Stimulated activated CD8-positive, alpha-beta memory T cell treated with anti-CD3 and anti-CD28 coated beads, Interleukin-7, amount 100 ng/mL, for 1 hour (primary cell): ENCODE results near the gene FAM13A.

Experiments
- DNase-seq, 2 donors: peaks; one replicate each; pipeline ENCODE4 v3.0.0-alpha.2; 2020; ENCODE audit warnings: low read depth in 2 of 2

Gene FAM13A

GRCh38 chr4:88779431-88779830, 277.6 kb downstream of the FAM13A start:
- no peak for DNase-seq

- DNase-seq: no peak
Observed at GRCh38 chr4:88775529-88775928, 281.5 kb downstream of the FAM13A start.

- DNase-seq: no peak
Observed at GRCh38 chr4:88775026-88775425, 282.0 kb downstream of the FAM13A start.

- DNase-seq: no peak
Observed at GRCh38 chr4:88771883-88772450, 285.0 kb downstream of the FAM13A start.

GRCh38 chr4:88765729-88766128, 291.3 kb downstream of the FAM13A start:
- DNase-seq: no peak

DNA sequence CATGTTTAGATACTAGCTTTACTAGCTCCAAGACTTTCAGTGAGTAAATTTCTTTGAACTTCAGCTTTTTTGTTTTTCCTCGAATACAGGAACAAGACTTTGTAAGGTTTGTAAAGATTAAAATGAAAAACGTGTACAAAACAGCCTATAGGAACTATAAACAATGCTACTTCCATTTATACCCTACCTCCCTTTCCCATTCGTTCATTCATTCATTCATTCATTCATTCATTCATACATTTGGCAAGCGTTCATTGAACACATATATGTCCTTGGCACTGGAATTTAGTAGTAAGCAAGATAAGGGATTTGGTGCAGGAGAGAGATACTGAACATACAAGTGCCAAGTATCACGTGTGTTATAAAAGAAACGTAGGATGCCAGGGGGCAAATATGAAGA, 293.9 kb downstream of the FAM13A start:
- DNase-seq: no peak

GRCh38 chr4:88761861-88762523, 295.0 kb downstream of the FAM13A start:
- no peak for DNase-seq

- DNase-seq: no peak
Observed at GRCh38 chr4:88761342-88761741, 295.6 kb downstream of the FAM13A start.

GRCh38 chr4:88759895-88760290, 297.1 kb downstream of the FAM13A start:
- DNase-seq: no peak

DNA sequence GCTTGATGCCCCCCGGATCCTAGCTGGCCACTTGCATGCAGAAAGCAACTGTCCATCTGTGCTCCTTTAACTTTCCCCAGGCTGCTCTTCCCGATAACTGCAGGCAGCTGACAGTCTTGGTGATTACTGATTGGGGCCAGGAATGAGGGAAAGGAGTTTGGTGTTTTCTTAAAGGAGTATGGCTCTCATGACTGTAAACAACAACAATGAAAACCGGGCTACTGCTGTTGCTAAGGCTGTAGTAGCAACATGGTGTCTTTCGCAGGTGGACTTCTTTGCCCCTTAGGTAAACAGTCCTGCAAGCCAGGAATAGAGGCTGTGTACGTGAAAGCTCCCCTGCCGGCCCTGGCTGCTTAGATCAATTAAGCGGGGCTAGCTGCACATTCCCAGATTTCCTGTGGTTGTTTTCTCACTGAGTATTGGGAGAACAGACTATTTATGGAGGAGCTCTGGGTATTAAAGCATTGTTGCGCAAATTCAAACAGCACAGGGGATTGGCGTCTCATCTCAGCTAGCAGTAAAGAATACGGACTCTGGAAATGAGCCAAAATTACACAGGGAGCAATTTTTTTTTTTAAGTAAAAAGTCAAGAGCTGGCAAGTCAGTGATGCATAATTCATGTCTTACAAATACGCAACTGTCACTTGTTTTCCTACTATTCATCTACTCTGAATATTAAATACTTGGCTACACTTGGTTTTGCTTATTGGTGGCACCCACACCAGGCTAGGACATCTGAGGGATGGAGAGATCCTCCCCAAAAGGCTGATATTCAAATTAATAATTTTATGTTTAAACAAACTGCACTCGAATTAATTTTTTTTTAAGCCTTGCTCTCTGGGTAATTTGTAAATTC, 297.7 kb downstream of the FAM13A start:
- no peak for DNase-seq

DNA sequence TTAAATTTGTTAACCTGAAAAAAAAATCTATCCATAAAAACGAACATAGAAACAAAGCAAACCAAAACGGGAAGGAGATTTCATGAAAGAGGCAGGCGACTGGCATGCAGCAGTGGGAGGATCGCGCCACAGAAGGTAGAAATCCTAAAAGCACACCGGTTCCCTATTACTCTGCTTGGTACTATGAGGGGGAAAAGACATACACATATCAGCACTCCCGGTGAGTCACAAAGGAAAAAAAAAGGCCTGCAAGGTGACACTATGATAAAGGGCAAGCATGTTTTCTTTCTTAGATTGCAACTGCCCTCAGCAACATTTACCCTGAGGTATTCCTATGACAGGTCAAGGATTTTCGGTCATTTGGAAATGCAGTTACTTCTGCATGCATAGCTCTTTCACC, 298.7 kb downstream of the FAM13A start:
- no peak for DNase-seq

DNA sequence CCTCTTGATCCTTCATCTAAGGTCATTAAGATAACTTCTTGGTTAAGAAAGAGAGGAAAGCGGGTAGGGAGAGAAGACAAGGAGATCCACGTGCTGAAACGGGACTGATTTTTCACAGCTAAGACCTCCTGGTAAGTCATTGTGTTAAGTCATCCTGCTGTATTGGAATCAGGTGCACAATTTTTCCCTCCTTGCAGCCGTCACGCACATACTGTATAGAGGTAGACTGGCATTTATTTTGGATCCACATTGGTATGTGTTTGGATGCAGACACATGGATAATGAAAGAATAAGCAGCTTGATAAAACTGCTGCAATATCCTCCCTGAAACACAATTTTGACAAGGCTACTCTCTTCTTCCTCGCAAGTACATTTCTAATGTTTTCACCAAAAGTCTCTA, 299.2 kb downstream of the FAM13A start:
- no peak for DNase-seq

- no peak for DNase-seq
Observed at GRCh38 chr4:88757067-88757466, 299.9 kb downstream of the FAM13A start.

DNA sequence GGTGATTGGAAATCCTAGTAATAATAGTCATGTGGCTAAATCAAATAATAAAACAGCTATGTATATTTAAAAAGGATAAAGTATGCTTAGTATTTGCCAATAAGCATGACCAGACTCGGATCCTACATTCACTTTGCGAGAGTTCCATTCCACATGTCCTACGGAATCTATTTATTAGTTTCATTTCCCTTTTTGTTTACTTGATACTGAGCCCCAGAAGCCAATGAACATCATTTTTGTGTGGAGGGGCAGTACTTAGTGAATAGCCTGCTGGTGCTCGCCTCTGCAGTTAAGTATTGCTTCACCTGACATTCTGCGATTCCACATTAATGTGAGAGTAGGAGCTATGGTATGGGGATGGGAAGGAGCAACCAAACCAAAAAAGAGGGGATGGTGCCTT, 300.8 kb downstream of the FAM13A start:
- no peak for DNase-seq

DNA sequence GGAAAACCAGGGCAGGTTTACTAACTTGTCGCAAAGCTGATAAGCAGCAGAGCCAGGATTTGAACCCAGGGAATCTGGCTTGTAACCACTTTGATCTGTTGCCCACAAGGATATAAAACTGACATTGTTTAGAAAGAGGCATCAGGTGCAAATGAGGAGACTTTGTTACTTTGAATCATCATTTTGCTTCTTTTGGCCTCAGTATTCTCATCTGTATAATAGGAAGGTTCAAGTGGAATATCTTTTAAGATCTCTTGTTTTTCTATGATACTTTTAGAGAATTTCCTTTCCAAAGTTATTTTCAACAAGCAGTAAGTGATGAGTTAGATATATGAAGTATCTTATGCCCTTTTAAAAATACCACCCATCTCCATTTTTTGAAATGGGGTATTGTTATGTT, 301.5 kb downstream of the FAM13A start:
- DNase-seq: no peak

GRCh38 chr4:88754796-88755195, 302.2 kb downstream of the FAM13A start:
- DNase-seq: no peak

DNA sequence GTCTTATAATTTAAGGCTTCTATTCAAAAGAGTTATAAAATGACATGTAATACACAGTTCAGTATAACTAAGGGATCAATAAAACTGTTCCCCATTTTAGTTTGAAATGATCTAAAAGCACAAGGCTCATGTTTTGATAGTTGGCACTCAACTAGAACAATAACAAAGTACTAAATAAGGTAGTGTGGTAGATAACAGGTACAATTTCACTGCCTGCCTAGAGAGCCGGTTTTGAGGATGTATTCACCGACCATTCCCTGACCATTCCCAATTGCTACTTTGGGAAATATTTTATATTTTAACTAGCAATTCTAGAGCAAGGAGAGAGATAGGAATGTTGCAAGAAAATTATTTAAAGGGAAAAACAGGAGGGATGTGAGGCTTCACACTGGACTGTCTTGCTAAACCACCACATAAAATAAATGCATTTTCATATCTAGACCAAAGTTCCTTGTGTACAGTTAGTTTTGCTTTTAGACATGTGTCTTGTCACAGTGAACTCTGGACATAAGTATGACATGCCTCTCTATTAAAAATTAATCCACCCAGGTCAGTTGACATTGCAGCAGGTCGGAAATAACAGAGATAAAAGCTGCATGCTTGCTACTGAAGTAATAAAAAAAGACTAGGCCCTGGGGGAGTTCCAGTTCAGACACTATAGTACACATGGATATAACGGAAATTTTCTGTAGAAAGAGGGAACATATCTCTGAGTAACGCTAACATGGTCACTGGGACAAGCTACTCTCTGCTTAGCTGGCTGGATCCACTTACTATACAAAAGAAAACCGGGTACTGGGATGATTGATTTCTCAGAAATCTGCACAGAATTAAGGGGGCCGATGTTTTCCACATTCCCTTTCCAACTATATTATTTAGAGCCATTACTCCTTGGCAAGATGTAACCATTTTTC, 303.1 kb downstream of the FAM13A start:
- no peak for DNase-seq

DNA sequence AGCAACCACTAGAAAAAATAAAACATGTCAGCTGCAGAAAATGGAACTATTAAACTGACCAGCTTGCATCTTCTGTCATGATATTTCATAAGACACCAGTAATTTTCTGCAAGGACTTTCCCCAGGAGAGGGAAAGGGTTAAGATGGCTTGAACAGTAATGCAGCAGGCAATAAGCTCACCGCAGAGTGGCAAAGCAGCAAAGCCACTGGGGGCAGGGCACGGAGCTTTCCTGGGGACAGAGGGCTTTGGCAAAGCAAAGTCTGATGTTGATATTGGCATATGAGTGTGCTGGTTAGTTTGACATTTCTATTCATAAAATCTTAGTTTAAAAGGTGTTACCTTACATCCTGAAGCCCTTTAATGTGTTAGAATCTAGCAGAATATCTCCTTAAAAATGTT, 304.2 kb downstream of the FAM13A start:
- no peak for DNase-seq

GRCh38 chr4:88752076-88752463, 304.9 kb downstream of the FAM13A start:
- DNase-seq: no peak

DNA sequence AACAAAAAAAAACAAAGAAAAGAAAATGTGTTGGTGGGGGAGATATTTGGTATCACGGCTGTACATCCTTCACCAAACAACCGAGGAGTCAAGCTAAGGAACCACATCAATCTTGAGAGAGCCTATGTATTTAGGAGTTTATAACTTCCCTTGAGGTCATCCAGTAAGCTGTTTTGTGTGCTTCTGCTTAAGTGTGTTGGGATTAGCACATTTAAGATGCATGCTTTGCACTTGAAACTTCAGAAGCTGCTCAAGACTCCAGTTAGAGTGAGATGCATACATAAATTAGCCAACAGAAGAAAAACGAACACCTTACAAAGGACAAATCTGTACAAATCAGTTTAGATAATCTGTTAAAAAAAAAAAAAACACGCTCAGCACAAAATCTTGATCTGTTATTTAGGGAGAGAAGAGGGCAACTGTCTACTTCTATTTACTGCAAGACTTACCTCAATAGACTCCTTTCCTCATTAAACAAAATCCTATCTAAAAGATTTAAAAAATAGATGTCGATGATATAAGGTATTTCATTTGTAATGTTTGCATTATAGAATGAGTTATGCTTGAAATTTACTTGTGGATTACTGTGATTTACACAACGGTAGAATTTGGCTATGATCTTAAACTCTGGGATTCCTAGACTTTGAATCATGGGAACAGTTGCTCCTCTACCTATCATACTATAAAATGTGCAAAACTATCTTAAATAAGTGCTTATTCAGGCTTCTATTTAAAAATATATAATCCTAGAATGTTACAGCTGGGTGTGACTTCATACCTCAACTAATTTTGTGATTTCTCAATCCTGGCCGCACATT, 305.5 kb downstream of the FAM13A start:
- no peak for DNase-seq

GRCh38 chr4:88750369-88750768, 306.6 kb downstream of the FAM13A start:
- no peak for DNase-seq
